ENCODE measurements around the gene LHFPL3. TPM values are rescaled to one million over a fixed set of nuclear protein-coding genes. Genes with fewer than 3 reads are reported as not detected.

LHFPL3 gene
- total and polyA plus RNA-seq, 2 donors (not counting 3 experiments of a cell fraction or from before 2014, with no cell fraction given): not detected

GRCh38 chr7:104509874-104510273, 181.5 kb downstream of the LHFPL3 start:
- CTCF ChIA-PET: no interaction called here
- no peak overlapping the region for H3K27ac ChIP-seq (ENCODE audit: insufficient read depth, low read depth, low read length)
- H3K9ac ChIP-seq (replicated peaks; ENCODE audit: extremely low read depth, insufficient read depth, low read length): no peak overlapping the region
- no peaks in the 10 kb centered on the region for H3K9me1 ChIP-seq (replicated peaks; ENCODE audit: control insufficient read depth, extremely low read depth, insufficient read depth, low read length)
- no peak overlapping the region for H2AFZ ChIP-seq (ENCODE audit: low read depth, low read length)
- no peak for DNase-seq (ENCODE audit: low read depth, low spot score)
- no peak overlapping the region for H3K4me3 ChIP-seq (replicated peaks in 1 of 3; ENCODE audit: insufficient read depth in 1 of 3, low read depth in 1 of 3, low read length in 3 of 3)
- no peaks in the 10 kb centered on the region for H3K27me3 ChIP-seq (ENCODE audit: control insufficient read depth in 2 of 2, insufficient read depth in 2 of 2, low read length in 2 of 2)
- no peaks in the 10 kb centered on the region for H4K20me1 ChIP-seq (replicated peaks; ENCODE audit: control insufficient read depth, extremely low read depth, insufficient read depth, low read length)
- no peaks in the 10 kb centered on the region for H3K9me3 ChIP-seq (replicated peaks; ENCODE audit: control insufficient read depth, insufficient read depth, low read length)
- no peaks in the 10 kb centered on the region for H3K79me2 ChIP-seq (ENCODE audit: control insufficient read depth, insufficient read depth, low read length)
- no peak for FAIRE-seq
- POLR2A ChIA-PET: no interaction called here
- intact Hi-C loops (cut with micrococcal nuclease): no loop called here
- dilution Hi-C loops (cut with MboI; ENCODE audit: extremely low pct_ligation_motif_present, low sequenced_read_pairs): no loop called here
- no peaks in the 10 kb centered on the region for H3K36me3 ChIP-seq (ENCODE audit: control insufficient read depth in 2 of 2, extremely low read depth in 1 of 2, insufficient read depth in 2 of 2, low read length in 2 of 2)
- H3K4me2 ChIP-seq (ENCODE audit: insufficient read depth, low read length): no peak overlapping the region
- no TSS peak for BruUV-seq (replicated peaks)
- H3K4me1 ChIP-seq (ENCODE audit: control insufficient read depth, extremely low read depth, insufficient read depth, low read length): no peaks in the 10 kb centered on the region
- no peak for TF ChIP-seq FOS (IDR thresholded peaks at IDR 0.05; ENCODE audit: borderline replicate concordance, insufficient read depth, low read length)
- no peak for TF ChIP-seq JUN (IDR thresholded peaks at IDR 0.05; ENCODE audit: borderline replicate concordance, insufficient read depth, insufficient read length, low read depth)
- TF ChIP-seq EZH2 (IDR thresholded peaks at IDR 0.05; ENCODE audit: borderline replicate concordance, low read depth, low read length, severe bottlenecking): no peak
- TF ChIP-seq, protein P1, sequence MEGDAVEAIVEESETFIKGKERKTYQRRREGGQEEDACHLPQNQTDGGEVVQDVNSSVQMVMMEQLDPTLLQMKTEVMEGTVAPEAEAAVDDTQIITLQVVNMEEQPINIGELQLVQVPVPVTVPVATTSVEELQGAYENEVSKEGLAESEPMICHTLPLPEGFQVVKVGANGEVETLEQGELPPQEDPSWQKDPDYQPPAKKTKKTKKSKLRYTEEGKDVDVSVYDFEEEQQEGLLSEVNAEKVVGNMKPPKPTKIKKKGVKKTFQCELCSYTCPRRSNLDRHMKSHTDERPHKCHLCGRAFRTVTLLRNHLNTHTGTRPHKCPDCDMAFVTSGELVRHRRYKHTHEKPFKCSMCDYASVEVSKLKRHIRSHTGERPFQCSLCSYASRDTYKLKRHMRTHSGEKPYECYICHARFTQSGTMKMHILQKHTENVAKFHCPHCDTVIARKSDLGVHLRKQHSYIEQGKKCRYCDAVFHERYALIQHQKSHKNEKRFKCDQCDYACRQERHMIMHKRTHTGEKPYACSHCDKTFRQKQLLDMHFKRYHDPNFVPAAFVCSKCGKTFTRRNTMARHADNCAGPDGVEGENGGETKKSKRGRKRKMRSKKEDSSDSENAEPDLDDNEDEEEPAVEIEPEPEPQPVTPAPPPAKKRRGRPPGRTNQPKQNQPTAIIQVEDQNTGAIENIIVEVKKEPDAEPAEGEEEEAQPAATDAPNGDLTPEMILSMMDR (IDR thresholded peaks at IDR 0.05; ENCODE audit: extremely low read depth in 1 of 2, insufficient read depth in 1 of 2, low read depth in 1 of 2, low read length in 2 of 2): no peak
- TF ChIP-seq POLR2A (IDR thresholded peaks at IDR 0.05; ENCODE audit: low read depth, low read length): no peak
- TF ChIP-seq, protein P2, sequence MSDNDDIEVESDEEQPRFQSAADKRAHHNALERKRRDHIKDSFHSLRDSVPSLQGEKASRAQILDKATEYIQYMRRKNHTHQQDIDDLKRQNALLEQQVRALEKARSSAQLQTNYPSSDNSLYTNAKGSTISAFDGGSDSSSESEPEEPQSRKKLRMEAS (IDR thresholded peaks at IDR 0.05; ENCODE audit: insufficient read depth, insufficient read length): no peak
- no peak for TF ChIP-seq POLR2AphosphoS5 (IDR thresholded peaks at IDR 0.05; ENCODE audit: insufficient read depth, low read depth, low read length)
- no peak for TF ChIP-seq GATA2 (IDR thresholded peaks at IDR 0.05; ENCODE audit: insufficient read depth, insufficient read length, low read depth, low read length)
- TF ChIP-seq MYC (IDR thresholded peaks at IDR 0.05; ENCODE audit: low read depth, low read length): no peak

Measured in endothelial cell of umbilical vein (primary cell).